K562 (cell line): Measurements from ENCODE around the gene ANKRD45. TPM values are rescaled to one million over a fixed set of nuclear protein-coding genes. Genes with fewer than 3 reads are reported as not detected.

ENCODE experiments used
- CBX8 ChIP-seq: fragments of 200-600 bp; sonication (generic); IDR thresholded peaks from 2 replicates; pipeline ENCODE4 v1.6.1; 2012; ENCODE audit warnings: borderline replicate concordance, mixed run types, low read depth, mild to moderate bottlenecking, moderate library complexity, mixed read lengths, low read length, control low read depth, inconsistent platforms; ENCODE audit not compliant: poor library complexity, severe bottlenecking; ENCODE audit errors: extremely low read depth
- CC2D1A ChIP-seq: fragments of 450-650 bp; IDR thresholded peaks from 2 replicates; pipeline ENCODE4 v1.6.1; 2017; ENCODE audit warnings: mild to moderate bottlenecking
- MAFK ChIP-seq: IDR thresholded peaks from 2 replicates; pipeline ENCODE4 v1.6.1; 2011; ENCODE audit warnings: low read length, improper control_type of control experiment
- TOE1 ChIP-seq, 2 experiments: fragments of 450-650 bp in 1 of 2; sonication (generic) in 1 of 2; formaldehyde crosslinking in 1 of 2; IDR thresholded peaks; 2 replicates each; pipeline versions ENCODE4 v1.7.1 to v1.8.0; 2016 to 2022; ENCODE audit warnings: borderline replicate concordance in 2 of 2, mild to moderate bottlenecking in 2 of 2, antibody characterized with exemption in 1 of 2, inconsistent platforms in 1 of 2, low read depth in 1 of 2, missing genetic modification reagents in 1 of 2, moderate library complexity in 1 of 2
- ZNF707 ChIP-seq: fragments of 250-450 bp; sonication (Bioruptor Pico); conservative IDR thresholded peaks from 2 replicates; pipeline ENCODE4 v1.8.0; 2022; ENCODE audit warnings: inconsistent platforms, mild to moderate bottlenecking, moderate library complexity
- polyA plus RNA-seq, 8 experiments: library from polyadenylated mRNA; depleted of rRNA in 4 of 8; stranded (reverse) in 5 of 8; unstranded in 3 of 8; fragments of >200 nt; fragmentation: Nextera tagmentation in 2 of 8; fragmentation: Illumina TruSeq in 1 of 8; extraction: Ambion mirVana in 2 of 8; extraction: Trizol in 1 of 8; gene quantifications; 2 replicates each; pipeline versions ENCODE4 v1.2.1 to v1.2.3, GENCODE V29; 2011 to 2014; ENCODE audit warnings: inconsistent platforms in 1 of 8, missing spikeins in 1 of 8
- total RNA-seq, 7 experiments: library from RNA; depleted of rRNA in 6 of 7; stranded (reverse); fragments of >200 nt in 6 of 7; fragmentation: Illumina TruSeq in 2 of 7; extraction: Trizol in 2 of 7; gene quantifications; 2 replicates each; pipeline versions ENCODE4 v1.2.1 to v1.2.3, GENCODE V29; 2011 to 2021; ENCODE audit warnings: low replicate concordance in 1 of 7
- TF ChIP-seq, protein P1 (sequence below), 2 experiments: fragments of 450-650 bp; formaldehyde crosslinking in 1 of 2; IDR thresholded peaks; 2 replicates each; pipeline versions ENCODE4 v1.4.0 to v1.6.1; 2014 to 2020; ENCODE audit warnings: mild to moderate bottlenecking in 2 of 2, borderline replicate concordance in 1 of 2, low read depth in 1 of 2
- TF ChIP-seq, protein P2 (sequence below): fragments of 200-600 bp; sonication (generic); IDR thresholded peaks from one replicate; pipeline ENCODE4 v1.6.1; 2012; ENCODE audit warnings: mild to moderate bottlenecking, low read depth, low read length, inconsistent platforms

The ANKRD45 gene
- total and polyA plus RNA-seq, 9 of the 15 experiments (the other 6 are each of a cell fraction or from before 2014, with no cell fraction given): 0.10 to 0.30 (median 0.11) TPM; not detected in 2

DNA sequence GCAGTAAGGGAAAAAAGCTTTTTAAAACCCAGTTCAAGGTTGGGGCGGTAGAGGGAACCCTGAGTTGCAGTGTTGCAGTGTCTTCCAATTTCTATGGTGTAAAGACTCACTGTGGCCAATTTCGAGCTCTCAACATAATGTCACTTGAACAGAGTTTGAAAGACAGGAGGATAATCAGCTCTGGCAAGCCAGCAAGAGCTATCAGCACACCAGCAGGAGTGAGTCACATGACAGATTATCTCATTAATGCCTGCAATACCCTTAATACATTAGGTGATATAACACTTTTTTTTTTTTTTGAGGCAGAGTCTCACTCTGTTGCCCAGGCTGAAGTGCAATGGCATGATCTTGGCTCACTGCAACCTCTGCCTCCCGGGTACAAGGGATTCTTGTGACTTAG, 89.6 kb downstream of the ANKRD45 start (continued):
- TF ChIP-seq, protein P1, sequence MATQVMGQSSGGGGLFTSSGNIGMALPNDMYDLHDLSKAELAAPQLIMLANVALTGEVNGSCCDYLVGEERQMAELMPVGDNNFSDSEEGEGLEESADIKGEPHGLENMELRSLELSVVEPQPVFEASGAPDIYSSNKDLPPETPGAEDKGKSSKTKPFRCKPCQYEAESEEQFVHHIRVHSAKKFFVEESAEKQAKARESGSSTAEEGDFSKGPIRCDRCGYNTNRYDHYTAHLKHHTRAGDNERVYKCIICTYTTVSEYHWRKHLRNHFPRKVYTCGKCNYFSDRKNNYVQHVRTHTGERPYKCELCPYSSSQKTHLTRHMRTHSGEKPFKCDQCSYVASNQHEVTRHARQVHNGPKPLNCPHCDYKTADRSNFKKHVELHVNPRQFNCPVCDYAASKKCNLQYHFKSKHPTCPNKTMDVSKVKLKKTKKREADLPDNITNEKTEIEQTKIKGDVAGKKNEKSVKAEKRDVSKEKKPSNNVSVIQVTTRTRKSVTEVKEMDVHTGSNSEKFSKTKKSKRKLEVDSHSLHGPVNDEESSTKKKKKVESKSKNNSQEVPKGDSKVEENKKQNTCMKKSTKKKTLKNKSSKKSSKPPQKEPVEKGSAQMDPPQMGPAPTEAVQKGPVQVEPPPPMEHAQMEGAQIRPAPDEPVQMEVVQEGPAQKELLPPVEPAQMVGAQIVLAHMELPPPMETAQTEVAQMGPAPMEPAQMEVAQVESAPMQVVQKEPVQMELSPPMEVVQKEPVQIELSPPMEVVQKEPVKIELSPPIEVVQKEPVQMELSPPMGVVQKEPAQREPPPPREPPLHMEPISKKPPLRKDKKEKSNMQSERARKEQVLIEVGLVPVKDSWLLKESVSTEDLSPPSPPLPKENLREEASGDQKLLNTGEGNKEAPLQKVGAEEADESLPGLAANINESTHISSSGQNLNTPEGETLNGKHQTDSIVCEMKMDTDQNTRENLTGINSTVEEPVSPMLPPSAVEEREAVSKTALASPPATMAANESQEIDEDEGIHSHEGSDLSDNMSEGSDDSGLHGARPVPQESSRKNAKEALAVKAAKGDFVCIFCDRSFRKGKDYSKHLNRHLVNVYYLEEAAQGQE (IDR thresholded peaks at IDR 0.05; ENCODE audit: borderline replicate concordance): peak; percentile 37; the same call in 1 of the 2 replicates
- TF ChIP-seq, protein P1 (CRISPR knock-in tag; IDR thresholded peaks at IDR 0.05; ENCODE audit: low read depth): no peak
- TF ChIP-seq TOE1 (IDR thresholded peaks at IDR 0.05; ENCODE audit: borderline replicate concordance) (peak; percentile 47; the same call in 1 of the 2 replicates), TOE1 (CRISPR knock-in tag; IDR thresholded peaks at IDR 0.05; ENCODE audit: borderline replicate concordance, low read depth) (no peak), ZNF707 (CRISPR knock-in tag) (no peak), CC2D1A (no peak), CBX8 (no peak), MAFK (no peak)
- TF ChIP-seq, protein P2, sequence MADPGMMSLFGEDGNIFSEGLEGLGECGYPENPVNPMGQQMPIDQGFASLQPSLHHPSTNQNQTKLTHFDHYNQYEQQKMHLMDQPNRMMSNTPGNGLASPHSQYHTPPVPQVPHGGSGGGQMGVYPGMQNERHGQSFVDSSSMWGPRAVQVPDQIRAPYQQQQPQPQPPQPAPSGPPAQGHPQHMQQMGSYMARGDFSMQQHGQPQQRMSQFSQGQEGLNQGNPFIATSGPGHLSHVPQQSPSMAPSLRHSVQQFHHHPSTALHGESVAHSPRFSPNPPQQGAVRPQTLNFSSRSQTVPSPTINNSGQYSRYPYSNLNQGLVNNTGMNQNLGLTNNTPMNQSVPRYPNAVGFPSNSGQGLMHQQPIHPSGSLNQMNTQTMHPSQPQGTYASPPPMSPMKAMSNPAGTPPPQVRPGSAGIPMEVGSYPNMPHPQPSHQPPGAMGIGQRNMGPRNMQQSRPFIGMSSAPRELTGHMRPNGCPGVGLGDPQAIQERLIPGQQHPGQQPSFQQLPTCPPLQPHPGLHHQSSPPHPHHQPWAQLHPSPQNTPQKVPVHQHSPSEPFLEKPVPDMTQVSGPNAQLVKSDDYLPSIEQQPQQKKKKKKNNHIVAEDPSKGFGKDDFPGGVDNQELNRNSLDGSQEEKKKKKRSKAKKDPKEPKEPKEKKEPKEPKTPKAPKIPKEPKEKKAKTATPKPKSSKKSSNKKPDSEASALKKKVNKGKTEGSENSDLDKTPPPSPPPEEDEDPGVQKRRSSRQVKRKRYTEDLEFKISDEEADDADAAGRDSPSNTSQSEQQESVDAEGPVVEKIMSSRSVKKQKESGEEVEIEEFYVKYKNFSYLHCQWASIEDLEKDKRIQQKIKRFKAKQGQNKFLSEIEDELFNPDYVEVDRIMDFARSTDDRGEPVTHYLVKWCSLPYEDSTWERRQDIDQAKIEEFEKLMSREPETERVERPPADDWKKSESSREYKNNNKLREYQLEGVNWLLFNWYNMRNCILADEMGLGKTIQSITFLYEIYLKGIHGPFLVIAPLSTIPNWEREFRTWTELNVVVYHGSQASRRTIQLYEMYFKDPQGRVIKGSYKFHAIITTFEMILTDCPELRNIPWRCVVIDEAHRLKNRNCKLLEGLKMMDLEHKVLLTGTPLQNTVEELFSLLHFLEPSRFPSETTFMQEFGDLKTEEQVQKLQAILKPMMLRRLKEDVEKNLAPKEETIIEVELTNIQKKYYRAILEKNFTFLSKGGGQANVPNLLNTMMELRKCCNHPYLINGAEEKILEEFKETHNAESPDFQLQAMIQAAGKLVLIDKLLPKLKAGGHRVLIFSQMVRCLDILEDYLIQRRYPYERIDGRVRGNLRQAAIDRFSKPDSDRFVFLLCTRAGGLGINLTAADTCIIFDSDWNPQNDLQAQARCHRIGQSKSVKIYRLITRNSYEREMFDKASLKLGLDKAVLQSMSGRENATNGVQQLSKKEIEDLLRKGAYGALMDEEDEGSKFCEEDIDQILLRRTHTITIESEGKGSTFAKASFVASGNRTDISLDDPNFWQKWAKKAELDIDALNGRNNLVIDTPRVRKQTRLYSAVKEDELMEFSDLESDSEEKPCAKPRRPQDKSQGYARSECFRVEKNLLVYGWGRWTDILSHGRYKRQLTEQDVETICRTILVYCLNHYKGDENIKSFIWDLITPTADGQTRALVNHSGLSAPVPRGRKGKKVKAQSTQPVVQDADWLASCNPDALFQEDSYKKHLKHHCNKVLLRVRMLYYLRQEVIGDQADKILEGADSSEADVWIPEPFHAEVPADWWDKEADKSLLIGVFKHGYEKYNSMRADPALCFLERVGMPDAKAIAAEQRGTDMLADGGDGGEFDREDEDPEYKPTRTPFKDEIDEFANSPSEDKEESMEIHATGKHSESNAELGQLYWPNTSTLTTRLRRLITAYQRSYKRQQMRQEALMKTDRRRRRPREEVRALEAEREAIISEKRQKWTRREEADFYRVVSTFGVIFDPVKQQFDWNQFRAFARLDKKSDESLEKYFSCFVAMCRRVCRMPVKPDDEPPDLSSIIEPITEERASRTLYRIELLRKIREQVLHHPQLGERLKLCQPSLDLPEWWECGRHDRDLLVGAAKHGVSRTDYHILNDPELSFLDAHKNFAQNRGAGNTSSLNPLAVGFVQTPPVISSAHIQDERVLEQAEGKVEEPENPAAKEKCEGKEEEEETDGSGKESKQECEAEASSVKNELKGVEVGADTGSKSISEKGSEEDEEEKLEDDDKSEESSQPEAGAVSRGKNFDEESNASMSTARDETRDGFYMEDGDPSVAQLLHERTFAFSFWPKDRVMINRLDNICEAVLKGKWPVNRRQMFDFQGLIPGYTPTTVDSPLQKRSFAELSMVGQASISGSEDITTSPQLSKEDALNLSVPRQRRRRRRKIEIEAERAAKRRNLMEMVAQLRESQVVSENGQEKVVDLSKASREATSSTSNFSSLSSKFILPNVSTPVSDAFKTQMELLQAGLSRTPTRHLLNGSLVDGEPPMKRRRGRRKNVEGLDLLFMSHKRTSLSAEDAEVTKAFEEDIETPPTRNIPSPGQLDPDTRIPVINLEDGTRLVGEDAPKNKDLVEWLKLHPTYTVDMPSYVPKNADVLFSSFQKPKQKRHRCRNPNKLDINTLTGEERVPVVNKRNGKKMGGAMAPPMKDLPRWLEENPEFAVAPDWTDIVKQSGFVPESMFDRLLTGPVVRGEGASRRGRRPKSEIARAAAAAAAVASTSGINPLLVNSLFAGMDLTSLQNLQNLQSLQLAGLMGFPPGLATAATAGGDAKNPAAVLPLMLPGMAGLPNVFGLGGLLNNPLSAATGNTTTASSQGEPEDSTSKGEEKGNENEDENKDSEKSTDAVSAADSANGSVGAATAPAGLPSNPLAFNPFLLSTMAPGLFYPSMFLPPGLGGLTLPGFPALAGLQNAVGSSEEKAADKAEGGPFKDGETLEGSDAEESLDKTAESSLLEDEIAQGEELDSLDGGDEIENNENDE: no peak
